Smooth muscle cell (in vitro differentiated cells): ENCODE data around the gene XAF1. TPM values are rescaled to one million over a fixed set of nuclear protein-coding genes. Genes with fewer than 3 reads are reported as not detected.
"Not testable (repeated sequence)": the region's sequence is repeated elsewhere in the genome, so short reads cannot be mapped to it uniquely, and the experiment has no call there.

Experiments used
- DNase-seq: peaks from one replicate; lab custom pipeline; 2025; ENCODE audit not compliant: unreplicated experiment; lab: John Stamatoyannopoulos, UW
- H2AFZ ChIP-seq: fragments of 200-600 bp; sonication (generic); 2 replicates; pipeline ENCODE4 v1.6.0; 2016; ENCODE audit warnings: antibody characterized with exemption, low read depth, mild to moderate bottlenecking
- H3F3A ChIP-seq: fragments of 200-600 bp; sonication (generic); 2 replicates; pipeline ENCODE4 v1.6.0; 2017; ENCODE audit warnings: antibody characterized with exemption, low read depth
- H3K27ac ChIP-seq: fragments of 200-600 bp; sonication (generic); 2 replicates; pipeline ENCODE4 v1.5.1; 2016; ENCODE audit warnings: low read depth, mild to moderate bottlenecking
- H3K27me3 ChIP-seq: fragments of 200-600 bp; sonication (generic); 2 replicates; pipeline ENCODE4 v1.6.1; 2016; ENCODE audit warnings: low read depth, mild to moderate bottlenecking
- H3K36me3 ChIP-seq: fragments of 200-600 bp; sonication (generic); 2 replicates; pipeline ENCODE4 v1.5.1; 2016; ENCODE audit warnings: low read depth
- H3K4me1 ChIP-seq: fragments of 200-600 bp; sonication (generic); 2 replicates; pipeline ENCODE4 v1.5.1; 2016; ENCODE audit warnings: low read depth
- H3K4me2 ChIP-seq: fragments of 200-600 bp; sonication (generic); 2 replicates; pipeline ENCODE4 v1.6.0; 2016; ENCODE audit warnings: mild to moderate bottlenecking
- H3K4me3 ChIP-seq: fragments of 200-600 bp; sonication (generic); 2 replicates; pipeline ENCODE4 v1.5.1; 2016; ENCODE audit warnings: mild to moderate bottlenecking
- H3K79me2 ChIP-seq: fragments of 200-600 bp; sonication (generic); 2 replicates; pipeline ENCODE4 v1.6.0; 2016; ENCODE audit warnings: low read depth, mild to moderate bottlenecking
- H3K9ac ChIP-seq: fragments of 200-600 bp; sonication (generic); 2 replicates; pipeline ENCODE4 v1.6.0; 2016; ENCODE audit warnings: low read depth
- H3K9me3 ChIP-seq: fragments of 200-600 bp; sonication (generic); replicated peaks from 2 replicates; pipeline ENCODE4 v1.5.1; 2016; ENCODE audit warnings: low read depth
- H4K20me1 ChIP-seq: fragments of 200-600 bp; sonication (generic); 2 replicates; pipeline ENCODE4 v1.6.0; 2016; ENCODE audit warnings: low read depth
- CTCF ChIP-seq: fragments of 200-600 bp; sonication (generic); IDR thresholded peaks from 2 replicates; pipeline ENCODE4 v1.5.1; 2017; ENCODE audit warnings: borderline replicate concordance, mild to moderate bottlenecking, antibody characterized with exemption; ENCODE audit not compliant: insufficient read depth, poor library complexity, severe bottlenecking
- WGBS: methylation state at CpG from one replicate; pipeline ENCODE4 v1.1.7; 2016; ENCODE audit warnings: low lambda C conversion rate; 5-methylcytosine and 5-hydroxymethylcytosine counted together
- polyA plus RNA-seq: library from polyadenylated mRNA; unstranded; fragments of >200 nt; fragmentation: Nextera tagmentation; extraction: Ambion mirVana; gene quantifications from 2 replicates; pipeline ENCODE4 v1.2.1, GENCODE V29; 2016
- total RNA-seq: library from RNA; depleted of rRNA; stranded (reverse); fragments of >200 nt; gene quantifications from 2 replicates; pipeline ENCODE4 v1.2.3, GENCODE V29; 2014

XAF1 gene
- total and polyA plus RNA-seq, 2 experiments from 2014 or later = 3.1 to 3.9 TPM

- 83% methylated on average over 9 of the region's 9 CpGs for WGBS
- no peak for DNase-seq
- Histone ChIP-seq H3K27ac (no peak overlapping the region), H3K9me3 (no peaks in the 10 kb centered on the region), H4K20me1 (no peaks in the 10 kb centered on the region), H3K27me3 (peaks cover 5% of the 10 kb centered on the region), H3F3A (no peaks in the 10 kb centered on the region), H3K79me2 (no peaks in the 10 kb centered on the region), H3K9ac (no peak overlapping the region), H2AFZ (no peak overlapping the region), H3K4me1 (no peaks in the 10 kb centered on the region), H3K4me3 (no peak overlapping the region), H3K36me3 (no peaks in the 10 kb centered on the region), H3K4me2 (no peak overlapping the region)
- no peak for TF ChIP-seq CTCF
These were observed 56.4 kb downstream of the XAF1 start for GRCh38 chr17:6812295-6812694.

DNA sequence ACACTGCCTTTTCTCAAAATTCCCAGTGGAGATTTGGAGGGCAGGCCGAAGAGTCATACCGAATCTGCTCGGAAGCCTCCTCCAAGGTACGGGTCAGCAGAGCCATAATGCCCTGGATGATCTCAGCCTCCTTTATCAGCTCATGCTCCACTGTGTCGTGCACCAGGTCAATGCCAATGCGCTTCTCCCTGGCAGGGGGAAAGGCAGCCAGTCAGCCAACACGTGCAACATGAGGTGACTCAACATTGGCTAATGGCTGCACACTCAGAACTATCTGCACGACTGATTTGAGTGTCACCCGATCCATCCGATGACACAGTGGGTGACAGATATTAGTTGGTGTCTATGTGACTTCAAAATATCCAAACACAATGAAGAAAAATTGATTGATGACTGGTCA lies 59.9 kb downstream of the XAF1 start:
- H3F3A ChIP-seq = no peaks in the 10 kb centered on the region
- no peak overlapping the region for H3K9ac ChIP-seq
- H2AFZ ChIP-seq = no peak overlapping the region
- H3K27me3 ChIP-seq = no peaks in the 10 kb centered on the region
- 89% methylated on average over 10 of the region's 10 CpGs for whole genome bisulfite sequencing
- no peak for DNase-seq
- H3K9me3 ChIP-seq = no peaks in the 10 kb centered on the region
- H3K36me3 ChIP-seq = no peaks in the 10 kb centered on the region
- no peak overlapping the region for H3K4me2 ChIP-seq
- H3K27ac ChIP-seq = no peak overlapping the region
- no peaks in the 10 kb centered on the region for H3K4me1 ChIP-seq
- no peak overlapping the region for H3K4me3 ChIP-seq
- H4K20me1 ChIP-seq = no peaks in the 10 kb centered on the region
- TF ChIP-seq CTCF = no peak
- no peaks in the 10 kb centered on the region for H3K79me2 ChIP-seq

DNA sequence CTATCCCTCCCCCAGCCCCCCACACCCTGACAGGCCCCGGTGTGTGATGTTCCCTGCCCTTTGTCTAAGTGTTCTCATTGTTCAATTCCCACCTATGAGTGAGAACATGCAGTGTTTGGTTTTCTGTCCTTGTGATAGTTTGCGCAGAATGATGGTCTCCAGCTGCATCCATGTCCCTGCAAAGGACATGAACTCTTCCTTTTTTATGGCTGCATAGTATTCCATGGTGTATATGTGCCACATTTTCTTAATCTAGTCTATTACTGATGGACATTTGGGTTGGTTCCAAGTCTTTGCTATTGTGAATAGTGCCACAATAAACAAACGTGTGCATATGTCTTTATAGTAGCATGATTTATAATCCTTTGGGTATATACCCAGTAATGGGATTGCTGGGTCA lies 60.5 kb downstream of the XAF1 start:
- H2AFZ ChIP-seq, H3K36me3 ChIP-seq, H3F3A ChIP-seq, H3K9ac ChIP-seq, H3K4me1 ChIP-seq, H3K27ac ChIP-seq, H3K4me2 ChIP-seq, H3K79me2 ChIP-seq, H3K9me3 ChIP-seq, H3K27me3 ChIP-seq, H3K4me3 ChIP-seq, DNase-seq, H4K20me1 ChIP-seq: not testable (repeated sequence)
- 93% methylated on average over 3 of the region's 3 CpGs for WGBS

- no peak for TF ChIP-seq CTCF
- no peak for DNase-seq
- Histone ChIP-seq H3K4me3 (no peak overlapping the region), H4K20me1 (no peaks in the 10 kb centered on the region), H3F3A (no peaks in the 10 kb centered on the region), H3K79me2 (no peaks in the 10 kb centered on the region), H3K4me1 (no peaks in the 10 kb centered on the region), H3K9me3 (no peaks in the 10 kb centered on the region), H2AFZ (no peak overlapping the region), H3K36me3 (no peaks in the 10 kb centered on the region), H3K27me3 (no peaks in the 10 kb centered on the region), H3K9ac (no peak overlapping the region), H3K4me2 (no peak overlapping the region), H3K27ac (no peak overlapping the region)
- 97% methylated on average over 3 of the region's 3 CpGs for WGBS
These were observed 63.1 kb downstream of the XAF1 start for GRCh38 chr17:6818938-6819337.
